Esophagus muscularis mucosa (tissue), 4 donors: ENCODE measurements around the gene ZNF438. TPM values are rescaled to one million over a fixed set of nuclear protein-coding genes. Genes with fewer than 3 reads are reported as not detected.
"Not testable (repeated sequence)": the region's sequence is repeated elsewhere in the genome, so short reads cannot be mapped to it uniquely, and the experiment has no call there.

Experiments
- DNase-seq: peaks from one replicate; pipeline ENCODE4 v3.0.0-alpha.2; 2017; ENCODE audit errors: extremely low spot score
- H3K27ac ChIP-seq, 4 donors: fragments of 200-600 bp; sonication (generic); replicated peaks in 1 of 4; 1 replicate in 3 of 4; 2 replicates in 1 of 4; pipeline ENCODE4 v1.5.1; 2016 to 2019; ENCODE audit warnings: mild to moderate bottlenecking in 1 of 4
- H3K27me3 ChIP-seq, 4 donors: fragments of 200-600 bp; sonication (generic); one replicate each; pipeline versions ENCODE4 v1.5.1 to v1.6.0; 2016 to 2019
- H3K36me3 ChIP-seq, 4 donors: fragments of 200-600 bp; sonication (generic); one replicate each; pipeline ENCODE4 v1.5.1; 2016 to 2019
- H3K4me1 ChIP-seq, 4 donors: fragments of 200-600 bp; sonication (generic); one replicate each; pipeline ENCODE4 v1.5.1; 2016 to 2019
- H3K4me3 ChIP-seq, 4 donors: fragments of 200-600 bp; sonication (generic); 1 replicate in 2 of 4; 2 replicates in 2 of 4; pipeline ENCODE4 v1.5.1; 2016 to 2019; ENCODE audit warnings: mild to moderate bottlenecking in 4 of 4, moderate library complexity in 1 of 4
- H3K9me3 ChIP-seq, 4 donors: fragments of 200-600 bp; sonication (generic); 1 replicate in 3 of 4; 2 replicates in 1 of 4; pipeline ENCODE4 v1.5.1; 2016 to 2019
- CTCF ChIP-seq, 3 experiments: fragments of 200-600 bp in 2 of 3; fragments of 450-650 bp in 1 of 3; sonication (generic) in 2 of 3; IDR thresholded peaks; one replicate each; pipeline ENCODE4 v1.5.1; 2017 to 2019; ENCODE audit warnings: antibody characterized with exemption in 3 of 3, mild to moderate bottlenecking in 2 of 3, moderate library complexity in 1 of 3
- EP300 ChIP-seq: sonication (generic); formaldehyde crosslinking; IDR thresholded peaks from one replicate; pipeline ENCODE4 v1.6.1; 2017; ENCODE audit warnings: antibody characterized with exemption
- POLR2A ChIP-seq: fragments of 450-650 bp; IDR thresholded peaks from one replicate; pipeline ENCODE4 v1.6.1; 2017; ENCODE audit warnings: antibody characterized with exemption, moderate library complexity, mild to moderate bottlenecking, low read depth
- POLR2AphosphoS5 ChIP-seq, 2 donors: sonication (generic); formaldehyde crosslinking; IDR thresholded peaks; one replicate each; pipeline ENCODE4 v1.6.1; 2017; ENCODE audit warnings: antibody characterized with exemption in 2 of 2
- WGBS: methylation state at CpG from one replicate; pipeline ENCODE4 v1.1.5; 2018; 5-methylcytosine and 5-hydroxymethylcytosine counted together
- intact Hi-C: fragments of 100-400 bp; cut with DNase I; formaldehyde crosslinking; loops from one replicate; pipeline ENCODE4 v1.15.1; 2023
- total RNA-seq, 4 donors: library from RNA; depleted of rRNA; stranded (reverse); fragments of >200 nt; gene quantifications; one replicate each; pipeline versions ENCODE4 v1.1.0 to v1.2.1, GENCODE V29; 2016

ZNF438 gene
- total RNA-seq, 4 donors from 2014 or later, result 11.0 to 11.6 (median 11.3) TPM

- TF ChIP-seq CTCF (IDR thresholded peaks at IDR 0.05), result no peak
- no peak for TF ChIP-seq POLR2A
- H3K9me3 ChIP-seq, result peaks cover 0 to 5% (median 0%) of the 10 kb centered on the region in 4 donors
- intact Hi-C loops, result no loop called here
- DNase-seq, result no peak
- no peaks in the 10 kb centered on the region for H3K36me3 ChIP-seq
- H3K27me3 ChIP-seq, result no peaks in the 10 kb centered on the region
- H3K4me1 ChIP-seq, result peaks cover 0 to 4% (median 0%) of the 10 kb centered on the region in 4 donors
- H3K27ac ChIP-seq, result no peak overlapping the region
- H3K4me3 ChIP-seq, result no peak overlapping the region
Observed at GRCh38 chr10:30959836-30960210, 71.8 kb downstream of the ZNF438 start.

DNA sequence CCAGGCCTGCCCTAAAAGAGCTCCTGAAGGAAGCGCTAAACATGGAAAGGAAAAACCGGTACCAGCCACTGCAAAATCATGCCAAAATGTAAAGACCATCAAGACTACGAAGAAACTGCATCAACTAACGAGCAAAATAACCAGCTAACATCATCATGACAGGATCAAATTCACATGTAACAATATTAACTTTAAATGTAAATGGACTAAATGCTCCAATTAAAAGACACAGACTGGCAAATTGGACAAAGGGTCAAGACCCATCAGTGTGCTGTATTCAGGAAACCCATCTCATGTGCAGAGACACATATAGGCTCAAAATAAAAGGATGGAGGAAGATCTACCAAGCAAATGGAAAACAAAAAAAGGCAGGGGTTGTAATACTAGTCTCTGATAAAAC, 82.4 kb downstream of the ZNF438 start:
- H3K9me3 ChIP-seq, H3K4me1 ChIP-seq, H3K27me3 ChIP-seq, DNase-seq, intact Hi-C loops, H3K27ac ChIP-seq, H3K4me3 ChIP-seq, H3K36me3 ChIP-seq: not testable (repeated sequence)
- WGBS, result 93% methylated on average over 4 of the region's 4 CpGs

DNA sequence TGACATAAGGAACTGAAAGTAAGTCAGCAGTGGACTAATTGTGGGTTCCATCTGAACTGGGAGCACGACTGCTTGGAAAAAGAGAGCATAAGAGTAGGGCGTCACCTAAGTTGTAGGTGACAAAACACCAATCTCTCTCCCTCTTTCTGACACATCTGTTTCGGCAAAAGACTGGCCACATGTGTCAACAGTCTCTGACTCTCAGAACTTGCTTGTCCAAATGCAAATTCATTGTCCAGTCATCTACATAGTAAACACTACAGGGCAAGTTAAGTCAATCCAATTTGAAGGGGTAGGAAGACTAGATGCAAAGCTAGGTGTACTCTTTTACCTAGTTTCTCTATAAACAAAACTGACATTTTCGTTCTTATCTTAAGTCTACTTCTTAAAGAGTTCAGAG, 87.7 kb downstream of the ZNF438 start:
- 93% methylated on average over 4 of the region's 4 CpGs for WGBS
- no peak for TF ChIP-seq POLR2AphosphoS5 (IDR thresholded peaks at IDR 0.05)
- no peak for TF ChIP-seq EP300
- no peak for TF ChIP-seq POLR2A
- no peak for TF ChIP-seq CTCF (IDR thresholded peaks at IDR 0.05)

DNA sequence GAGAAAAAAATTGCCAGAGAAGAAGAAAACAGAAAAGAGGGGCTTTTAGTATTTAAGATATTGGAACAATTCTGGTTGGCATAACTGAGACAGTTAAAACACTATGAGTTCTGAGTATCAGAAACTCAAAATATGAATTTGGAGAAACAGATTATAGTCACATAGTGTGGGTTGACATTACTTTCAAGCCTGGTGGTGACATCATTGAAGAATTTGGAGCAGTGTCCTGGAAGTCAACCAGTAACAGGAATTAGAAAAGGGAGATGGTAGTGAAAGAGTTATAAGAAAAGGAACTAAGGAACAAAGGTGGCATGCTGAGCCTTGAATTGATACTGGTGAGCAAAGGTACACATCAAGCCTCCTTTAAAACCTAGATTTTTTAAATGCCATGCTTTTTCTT, 88.2 kb downstream of the ZNF438 start:
- H3K4me3 ChIP-seq, result no peak overlapping the region
- intact Hi-C loops, result no loop called here

More for the DNA sequence above, 87.7 kb downstream of the ZNF438 start:
- no peaks in the 10 kb centered on the region for H3K36me3 ChIP-seq
- H3K27me3 ChIP-seq, result no peaks in the 10 kb centered on the region
- H3K9me3 ChIP-seq, result no peaks in the 10 kb centered on the region
- DNase-seq, result no peak
- peaks cover 0 to 13% (median 6%) of the 10 kb centered on the region in 4 donors for H3K4me1 ChIP-seq
- no peak overlapping the region for H3K4me3 ChIP-seq
- intact Hi-C loops, result no loop called here
- H3K27ac ChIP-seq, result no peak overlapping the region

DNA sequence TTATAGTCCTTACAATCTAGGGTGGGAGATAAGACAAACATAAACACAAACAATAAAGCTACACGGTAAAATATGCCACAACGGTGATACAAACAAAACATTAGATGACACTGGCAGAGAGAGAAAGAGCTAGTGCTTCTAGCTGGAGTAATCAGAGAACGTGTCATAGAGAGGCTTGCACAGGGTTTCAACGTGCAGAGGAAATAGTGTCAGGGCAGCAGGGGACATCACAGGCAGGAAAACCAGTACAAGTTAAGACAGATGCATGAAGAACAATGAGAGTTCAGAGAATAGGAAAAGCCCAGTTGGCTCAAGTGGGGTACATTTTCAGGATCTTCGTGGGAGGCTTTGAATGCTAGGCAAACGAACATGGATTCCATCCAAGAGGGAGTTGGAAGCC, 91.4 kb downstream of the ZNF438 start:
- no peaks in the 10 kb centered on the region for H3K9me3 ChIP-seq
- H3K4me3 ChIP-seq, result no peak overlapping the region
- intact Hi-C loops, result no loop called here
- DNase-seq, result no peak
- H3K4me1 ChIP-seq, result peaks cover 0 to 13% (median 6%) of the 10 kb centered on the region in 4 donors
- H3K27me3 ChIP-seq, result no peaks in the 10 kb centered on the region
- H3K36me3 ChIP-seq, result peaks cover 0 to 5% (median 0%) of the 10 kb centered on the region in 4 donors
- WGBS, result 70% methylated on average over 6 of the region's 6 CpGs
- TF ChIP-seq POLR2A, result no peak
- TF ChIP-seq POLR2AphosphoS5 (IDR thresholded peaks at IDR 0.05), result no peak
- no peak for TF ChIP-seq CTCF (IDR thresholded peaks at IDR 0.05)
- no peak for TF ChIP-seq EP300
- no peak overlapping the region for H3K27ac ChIP-seq

More for the DNA sequence above, 88.2 kb downstream of the ZNF438 start:
- Histone ChIP-seq H3K4me1 (peaks cover 0 to 13% (median 6%) of the 10 kb centered on the region in 4 donors), H3K27ac (no peak overlapping the region), H3K9me3 (no peaks in the 10 kb centered on the region), H3K36me3 (no peaks in the 10 kb centered on the region), H3K27me3 (no peaks in the 10 kb centered on the region)
- no peak for TF ChIP-seq POLR2A
- DNase-seq, result no peak

GRCh38 chr10:30939643-30940251, 91.9 kb downstream of the ZNF438 start:
- DNase-seq, result no peak
- intact Hi-C loops, result no loop called here
- H3K4me3 ChIP-seq, result no peak overlapping the region
- peaks cover 0 to 7% (median 0%) of the 10 kb centered on the region in 4 donors for H3K36me3 ChIP-seq
- no peaks in the 10 kb centered on the region for H3K9me3 ChIP-seq
- H3K27ac ChIP-seq, result no peak overlapping the region
- TF ChIP-seq CTCF (IDR thresholded peaks at IDR 0.05), result no peak
- no peak for TF ChIP-seq POLR2AphosphoS5 (IDR thresholded peaks at IDR 0.05)
- TF ChIP-seq EP300, result no peak
- no peak for TF ChIP-seq POLR2A
- H3K4me1 ChIP-seq, result peaks cover 0 to 13% (median 6%) of the 10 kb centered on the region in 4 donors
- no peaks in the 10 kb centered on the region for H3K27me3 ChIP-seq
